HCT116 (cell line): ENCODE measurements around the gene SLC12A3.

Experiments
- ATF3 ChIP-seq: IDR thresholded peaks from 2 replicates; pipeline ENCODE4 v1.6.1; 2012
- CTCF ChIP-seq, 3 experiments: fragments of 200-600 bp in 1 of 3; sonication (generic) in 1 of 3; IDR thresholded peaks in 2 of 3; conservative IDR thresholded peaks in 1 of 3; 2 replicates each; pipeline ENCODE4 v1.5.1; 2012 to 2017; ENCODE audit warnings: low read depth in 2 of 3, low read length in 2 of 3, antibody characterized with exemption in 1 of 3, borderline replicate concordance in 1 of 3, control low read depth in 1 of 3, mild to moderate bottlenecking in 1 of 3, mixed read lengths in 1 of 3, mixed run types in 1 of 3, moderate library complexity in 1 of 3; ENCODE audit not compliant: insufficient read depth in 1 of 3
- EGR1 ChIP-seq: IDR thresholded peaks from 2 replicates; pipeline ENCODE4 v1.6.1; 2012; ENCODE audit warnings: low read depth
- EZH2phosphoT487 ChIP-seq: fragments of 200-600 bp; IDR thresholded peaks from 2 replicates; pipeline ENCODE4 v1.6.1; 2018; ENCODE audit warnings: antibody characterized with exemption, borderline replicate concordance
- POLR2A ChIP-seq: IDR thresholded peaks from 2 replicates; pipeline ENCODE4 v1.7.0; 2011; ENCODE audit warnings: borderline replicate concordance; ENCODE audit not compliant: insufficient read depth, insufficient read length; ENCODE audit errors: extremely low read depth
- TCF7L2 ChIP-seq: IDR thresholded peaks from 2 replicates; pipeline ENCODE4 v1.7.0; 2011; ENCODE audit warnings: borderline replicate concordance, inconsistent platforms; ENCODE audit not compliant: insufficient read depth, insufficient read length; ENCODE audit errors: extremely low read depth
- YY1 ChIP-seq: IDR thresholded peaks from 2 replicates; pipeline ENCODE4 v1.6.1; 2011; ENCODE audit warnings: low read length, low read depth, moderate library complexity, mild to moderate bottlenecking; ENCODE audit not compliant: insufficient replicate concordance; ENCODE audit errors: extremely low read depth
- ZNF274 ChIP-seq: fragments of 200-500 bp; sonication (Bioruptor generic); IDR thresholded peaks from 2 replicates; pipeline ENCODE4 v1.6.1; 2014; ENCODE audit warnings: mild to moderate bottlenecking, low read depth, low read length, inconsistent platforms
- TF ChIP-seq, protein P1 (sequence below): IDR thresholded peaks from 2 replicates; pipeline ENCODE4 v1.6.1; 2012
- TF ChIP-seq, protein P2 (sequence below): IDR thresholded peaks from 2 replicates; pipeline ENCODE4 v1.6.1; 2011; ENCODE audit warnings: mild to moderate bottlenecking, low read length, moderate library complexity; ENCODE audit not compliant: insufficient replicate concordance; ENCODE audit errors: extremely low read depth
- TF ChIP-seq, protein P3 (sequence below): IDR thresholded peaks from 2 replicates; pipeline ENCODE4 v1.6.1; 2012; ENCODE audit warnings: low read depth

DNA sequence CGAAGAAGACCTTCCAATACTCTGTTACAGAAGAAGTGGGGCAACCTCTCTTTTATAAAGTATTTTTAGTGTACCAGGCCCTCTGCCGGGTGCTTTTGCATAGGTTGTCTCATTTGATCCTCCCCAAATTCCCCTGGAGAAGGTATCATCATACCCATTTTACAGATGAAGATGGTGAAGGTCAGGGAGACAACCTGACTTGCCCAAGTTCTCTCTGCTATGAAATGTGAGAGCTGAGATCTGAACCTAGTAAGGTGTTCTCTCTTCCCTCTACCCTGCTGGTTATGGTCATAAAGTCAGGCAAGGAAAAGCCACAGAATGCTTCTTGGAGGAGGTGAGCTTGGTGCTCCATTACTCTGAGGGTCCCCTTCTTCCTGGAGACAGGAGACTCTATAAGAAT lies 38.9 kb downstream of the SLC12A3 start:
- TF ChIP-seq CTCF (IDR thresholded peaks at IDR 0.05 in 2 of 3, conservative IDR thresholded peaks at IDR 0.05 in 1 of 3; ENCODE audit: borderline replicate concordance in 1 of 3, insufficient read depth in 1 of 3, low read depth in 2 of 3, low read length in 2 of 3) (no peak), YY1 (no peak), POLR2A (no peak), TCF7L2 (no peak), EGR1 (no peak), ZNF274 (no peak), ATF3 (no peak), EZH2phosphoT487 (no peak)
- TF ChIP-seq, protein P1, sequence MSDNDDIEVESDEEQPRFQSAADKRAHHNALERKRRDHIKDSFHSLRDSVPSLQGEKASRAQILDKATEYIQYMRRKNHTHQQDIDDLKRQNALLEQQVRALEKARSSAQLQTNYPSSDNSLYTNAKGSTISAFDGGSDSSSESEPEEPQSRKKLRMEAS, result no peak
- TF ChIP-seq, protein P2, sequence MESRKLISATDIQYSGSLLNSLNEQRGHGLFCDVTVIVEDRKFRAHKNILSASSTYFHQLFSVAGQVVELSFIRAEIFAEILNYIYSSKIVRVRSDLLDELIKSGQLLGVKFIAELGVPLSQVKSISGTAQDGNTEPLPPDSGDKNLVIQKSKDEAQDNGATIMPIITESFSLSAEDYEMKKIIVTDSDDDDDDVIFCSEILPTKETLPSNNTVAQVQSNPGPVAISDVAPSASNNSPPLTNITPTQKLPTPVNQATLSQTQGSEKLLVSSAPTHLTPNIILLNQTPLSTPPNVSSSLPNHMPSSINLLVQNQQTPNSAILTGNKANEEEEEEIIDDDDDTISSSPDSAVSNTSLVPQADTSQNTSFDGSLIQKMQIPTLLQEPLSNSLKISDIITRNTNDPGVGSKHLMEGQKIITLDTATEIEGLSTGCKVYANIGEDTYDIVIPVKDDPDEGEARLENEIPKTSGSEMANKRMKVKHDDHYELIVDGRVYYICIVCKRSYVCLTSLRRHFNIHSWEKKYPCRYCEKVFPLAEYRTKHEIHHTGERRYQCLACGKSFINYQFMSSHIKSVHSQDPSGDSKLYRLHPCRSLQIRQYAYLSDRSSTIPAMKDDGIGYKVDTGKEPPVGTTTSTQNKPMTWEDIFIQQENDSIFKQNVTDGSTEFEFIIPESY, result no peak
- TF ChIP-seq, protein P3, sequence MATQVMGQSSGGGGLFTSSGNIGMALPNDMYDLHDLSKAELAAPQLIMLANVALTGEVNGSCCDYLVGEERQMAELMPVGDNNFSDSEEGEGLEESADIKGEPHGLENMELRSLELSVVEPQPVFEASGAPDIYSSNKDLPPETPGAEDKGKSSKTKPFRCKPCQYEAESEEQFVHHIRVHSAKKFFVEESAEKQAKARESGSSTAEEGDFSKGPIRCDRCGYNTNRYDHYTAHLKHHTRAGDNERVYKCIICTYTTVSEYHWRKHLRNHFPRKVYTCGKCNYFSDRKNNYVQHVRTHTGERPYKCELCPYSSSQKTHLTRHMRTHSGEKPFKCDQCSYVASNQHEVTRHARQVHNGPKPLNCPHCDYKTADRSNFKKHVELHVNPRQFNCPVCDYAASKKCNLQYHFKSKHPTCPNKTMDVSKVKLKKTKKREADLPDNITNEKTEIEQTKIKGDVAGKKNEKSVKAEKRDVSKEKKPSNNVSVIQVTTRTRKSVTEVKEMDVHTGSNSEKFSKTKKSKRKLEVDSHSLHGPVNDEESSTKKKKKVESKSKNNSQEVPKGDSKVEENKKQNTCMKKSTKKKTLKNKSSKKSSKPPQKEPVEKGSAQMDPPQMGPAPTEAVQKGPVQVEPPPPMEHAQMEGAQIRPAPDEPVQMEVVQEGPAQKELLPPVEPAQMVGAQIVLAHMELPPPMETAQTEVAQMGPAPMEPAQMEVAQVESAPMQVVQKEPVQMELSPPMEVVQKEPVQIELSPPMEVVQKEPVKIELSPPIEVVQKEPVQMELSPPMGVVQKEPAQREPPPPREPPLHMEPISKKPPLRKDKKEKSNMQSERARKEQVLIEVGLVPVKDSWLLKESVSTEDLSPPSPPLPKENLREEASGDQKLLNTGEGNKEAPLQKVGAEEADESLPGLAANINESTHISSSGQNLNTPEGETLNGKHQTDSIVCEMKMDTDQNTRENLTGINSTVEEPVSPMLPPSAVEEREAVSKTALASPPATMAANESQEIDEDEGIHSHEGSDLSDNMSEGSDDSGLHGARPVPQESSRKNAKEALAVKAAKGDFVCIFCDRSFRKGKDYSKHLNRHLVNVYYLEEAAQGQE, result no peak
